Thyroid gland (tissue), 4 donors: ENCODE data around the gene PNKP. TPM values are rescaled to one million over a fixed set of nuclear protein-coding genes. Genes with fewer than 3 reads are reported as not detected.

Experiments
- DNase-seq, 2 donors: peaks; one replicate each; pipeline ENCODE4 v3.0.0-alpha.2; 2019
- H3K27ac ChIP-seq, 3 donors: fragments of 200-600 bp; sonication (generic); 1 replicate in 2 of 3; 2 replicates in 1 of 3; pipeline ENCODE4 v1.5.1; 2016 to 2019; ENCODE audit warnings: mild to moderate bottlenecking in 1 of 3, moderate library complexity in 1 of 3
- H3K27me3 ChIP-seq: fragments of 200-600 bp; sonication (generic); one replicate; pipeline ENCODE4 v1.5.1; 2019
- H3K36me3 ChIP-seq, 2 donors: fragments of 200-600 bp; sonication (generic); one replicate each; pipeline ENCODE4 v1.5.1; 2016 to 2019
- H3K4me1 ChIP-seq, 2 donors: fragments of 200-600 bp; sonication (generic); one replicate each; pipeline ENCODE4 v1.5.1; 2017 to 2019
- H3K4me3 ChIP-seq, 3 donors: fragments of 200-600 bp; sonication (generic); replicated peaks in 1 of 3; 1 replicate in 2 of 3; 2 replicates in 1 of 3; pipeline ENCODE4 v1.5.1; 2016; ENCODE audit warnings: mild to moderate bottlenecking in 1 of 3
- H3K9me3 ChIP-seq: fragments of 200-600 bp; sonication (generic); one replicate; pipeline ENCODE4 v1.5.1; 2017
- CTCF ChIP-seq, 6 experiments: fragments of 200-600 bp in 3 of 6; fragments of 450-650 bp in 3 of 6; sonication (generic) in 3 of 6; IDR thresholded peaks; one replicate each; pipeline ENCODE4 v1.5.1; 2016 to 2019; ENCODE audit warnings: antibody characterized with exemption in 6 of 6, mild to moderate bottlenecking in 2 of 6, inconsistent platforms in 1 of 6, moderate library complexity in 1 of 6
- POLR2A ChIP-seq, 2 donors: fragments of 450-650 bp; IDR thresholded peaks; one replicate each; pipeline ENCODE4 v1.6.1; 2017; ENCODE audit warnings: antibody characterized with exemption in 2 of 2, mild to moderate bottlenecking in 2 of 2, moderate library complexity in 1 of 2
- WGBS, 2 donors: methylation state at CpG; one replicate each; pipeline ENCODE4 v1.1.5; 2017; 5-methylcytosine and 5-hydroxymethylcytosine counted together
- intact Hi-C: fragments of 100-400 bp; cut with DNase I; formaldehyde crosslinking; loops from one replicate; pipeline ENCODE4 v1.15.1; 2023
- total RNA-seq, 4 donors: library from RNA; depleted of rRNA; stranded (reverse); fragments of >200 nt; gene quantifications; one replicate each; pipeline ENCODE4 v1.2.3, GENCODE V29; 2016

PNKP gene
- total RNA-seq, 4 donors from 2014 or later, result 54.6 to 124 (median 84.3) TPM

DNA sequence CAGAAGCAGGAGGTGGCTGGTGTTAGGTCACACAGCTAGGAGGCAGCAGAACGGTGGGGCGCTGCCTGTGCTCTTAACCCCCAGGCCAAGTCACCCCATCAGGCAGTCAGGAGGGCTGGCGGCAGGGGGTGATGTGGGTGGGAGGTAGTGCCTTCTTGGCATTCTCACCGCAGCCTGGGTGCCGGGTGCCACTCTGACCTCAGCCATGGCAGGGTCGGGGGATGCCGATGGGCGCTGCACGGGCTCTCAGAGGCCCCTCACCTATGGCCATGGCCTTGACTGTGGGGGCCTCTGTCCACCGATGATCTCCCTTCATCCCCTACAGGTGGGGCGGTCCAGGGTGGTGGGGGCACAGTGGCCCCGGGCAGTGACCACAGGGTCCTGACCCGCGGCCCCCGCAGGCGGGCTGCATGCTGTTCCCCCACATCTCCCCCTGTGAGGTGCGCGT lies 10.8 kb downstream of the PNKP start:
- no peak for TF ChIP-seq CTCF (IDR thresholded peaks at IDR 0.05)
- TF ChIP-seq POLR2A (IDR thresholded peaks at IDR 0.05), result no peak
- H3K27ac ChIP-seq, result no peak overlapping the region
- intact Hi-C loops, result loop anchor here (5.0 kb wide), 1 partner anchor 49 kb away; no protein-coding TSS in a partner anchor
- H3K27me3 ChIP-seq, result no peaks in the 10 kb centered on the region
- no peak for DNase-seq
- peaks cover 15 to 20% of the 10 kb centered on the region in 2 donors for H3K4me1 ChIP-seq
- H3K4me3 ChIP-seq, result no peak overlapping the region
- H3K9me3 ChIP-seq, result no peaks in the 10 kb centered on the region
- peaks cover 35 to 49% of the 10 kb centered on the region in 2 donors for H3K36me3 ChIP-seq
- 94 to 100% methylated on average over 2 of the region's 18 CpGs for WGBS, 2 donors

- Histone ChIP-seq H3K4me1 (peaks cover 15 to 20% of the 10 kb centered on the region in 2 donors), H3K27ac (peak overlapping the region in 1 of 3 donors; percentile 17), H3K9me3 (no peaks in the 10 kb centered on the region), H3K4me3 (no peak overlapping the region), H3K27me3 (no peaks in the 10 kb centered on the region), H3K36me3 (peaks cover 35 to 44% of the 10 kb centered on the region in 2 donors)
- no peak for DNase-seq
- 84 to 86% methylated on average over 18 to 21 of the region's 21 CpGs for WGBS, 2 donors
- intact Hi-C loops, result loop anchor here (5.0 kb wide), 1 partner anchor 49 kb away; no protein-coding TSS in a partner anchor
- TF ChIP-seq CTCF (IDR thresholded peaks at IDR 0.05), result no peak
- TF ChIP-seq POLR2A (IDR thresholded peaks at IDR 0.05), result no peak
Measured at GRCh38 chr19:49855676-49856573, 11.5 kb downstream of the PNKP start.

- Histone ChIP-seq H3K27ac (peak overlapping the region in 1 of 3 donors; percentile 17), H3K27me3 (no peaks in the 10 kb centered on the region), H3K9me3 (no peaks in the 10 kb centered on the region), H3K36me3 (peaks cover 35 to 40% of the 10 kb centered on the region in 2 donors), H3K4me1 (peaks cover 15 to 20% of the 10 kb centered on the region in 2 donors), H3K4me3 (no peak overlapping the region)
- no peak for DNase-seq
- intact Hi-C loops, result loop anchor here (5.0 kb wide), 1 partner anchor 48 kb away; no protein-coding TSS in a partner anchor
- WGBS, 2 donors, result 86 to 88% methylated on average over 10 to 12 of the region's 12 CpGs
- TF ChIP-seq CTCF (IDR thresholded peaks at IDR 0.05) (no peak), POLR2A (IDR thresholded peaks at IDR 0.05) (no peak)
Measured at GRCh38 chr19:49855277-49855675, 12.1 kb downstream of the PNKP start.

DNA sequence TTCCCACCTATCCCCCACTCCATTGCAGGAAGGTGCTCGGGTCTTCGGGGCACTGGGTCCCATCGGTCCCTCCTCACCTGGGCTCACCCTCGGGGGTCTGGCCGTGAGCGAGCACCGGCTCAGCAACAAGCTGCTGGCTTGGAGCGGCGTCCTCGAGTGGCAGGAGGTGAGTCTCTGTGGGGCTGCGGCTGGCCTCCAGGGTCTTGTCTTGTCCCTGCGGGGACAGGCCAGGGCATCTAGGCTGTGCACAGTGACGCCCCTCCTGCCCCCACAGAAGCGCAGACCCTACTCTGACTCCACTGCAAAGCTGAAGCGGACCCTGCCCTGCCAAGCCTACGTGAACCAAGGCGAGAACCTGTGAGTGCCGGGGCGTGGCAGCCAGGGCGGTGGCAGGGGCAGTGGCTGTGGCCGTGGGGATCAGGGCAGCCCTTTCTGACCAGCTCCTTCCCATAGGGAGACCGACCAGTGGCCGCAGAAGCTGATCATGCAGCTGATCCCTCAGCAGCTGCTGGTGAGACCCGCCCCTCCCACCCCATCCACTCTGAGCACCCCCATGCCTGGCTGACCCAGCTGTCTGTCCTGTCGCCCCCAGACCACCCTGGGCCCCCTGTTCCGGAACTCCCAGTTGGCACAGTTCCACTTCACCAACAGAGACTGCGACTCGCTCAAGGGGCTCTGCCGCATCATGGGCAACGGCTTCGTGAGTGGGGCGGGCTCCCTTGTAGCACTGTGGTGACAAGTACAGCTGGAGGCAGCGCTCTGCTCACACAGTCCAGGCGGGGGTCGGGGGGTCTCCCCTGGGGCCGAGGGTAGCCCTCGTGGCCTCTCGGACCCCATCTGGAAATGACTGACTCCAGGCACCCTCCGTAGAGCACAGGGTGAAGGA lies 12.8 kb downstream of the PNKP start:
- H3K27ac ChIP-seq, result no peak overlapping the region
- WGBS, 2 donors, result 92 to 93% methylated on average over 9 to 22 of the region's 39 CpGs
- no peak overlapping the region for H3K4me3 ChIP-seq
- no peak for DNase-seq
- TF ChIP-seq POLR2A (IDR thresholded peaks at IDR 0.05) (no peak), CTCF (IDR thresholded peaks at IDR 0.05) (no peak)
- no peaks in the 10 kb centered on the region for H3K9me3 ChIP-seq
- H3K36me3 ChIP-seq, result peaks cover 33 to 35% of the 10 kb centered on the region in 2 donors
- peaks cover 20% of the 10 kb centered on the region in 2 donors for H3K4me1 ChIP-seq
- no peaks in the 10 kb centered on the region for H3K27me3 ChIP-seq
- intact Hi-C loops, result loop anchor here (5.0 kb wide), 2 partner anchors 37 to 47 kb away; partner anchors contain the start of gene MED25
